GM19099 (cell line): ENCODE measurements around the gene PRPF40A.

Experiments used
- POLR2A ChIP-seq: IDR thresholded peaks from 3 replicates; pipeline ENCODE4 v1.6.1; 2011; ENCODE audit warnings: low read depth; ENCODE audit not compliant: insufficient read length; ENCODE audit errors: extremely low read depth

PRPF40A gene

DNA sequence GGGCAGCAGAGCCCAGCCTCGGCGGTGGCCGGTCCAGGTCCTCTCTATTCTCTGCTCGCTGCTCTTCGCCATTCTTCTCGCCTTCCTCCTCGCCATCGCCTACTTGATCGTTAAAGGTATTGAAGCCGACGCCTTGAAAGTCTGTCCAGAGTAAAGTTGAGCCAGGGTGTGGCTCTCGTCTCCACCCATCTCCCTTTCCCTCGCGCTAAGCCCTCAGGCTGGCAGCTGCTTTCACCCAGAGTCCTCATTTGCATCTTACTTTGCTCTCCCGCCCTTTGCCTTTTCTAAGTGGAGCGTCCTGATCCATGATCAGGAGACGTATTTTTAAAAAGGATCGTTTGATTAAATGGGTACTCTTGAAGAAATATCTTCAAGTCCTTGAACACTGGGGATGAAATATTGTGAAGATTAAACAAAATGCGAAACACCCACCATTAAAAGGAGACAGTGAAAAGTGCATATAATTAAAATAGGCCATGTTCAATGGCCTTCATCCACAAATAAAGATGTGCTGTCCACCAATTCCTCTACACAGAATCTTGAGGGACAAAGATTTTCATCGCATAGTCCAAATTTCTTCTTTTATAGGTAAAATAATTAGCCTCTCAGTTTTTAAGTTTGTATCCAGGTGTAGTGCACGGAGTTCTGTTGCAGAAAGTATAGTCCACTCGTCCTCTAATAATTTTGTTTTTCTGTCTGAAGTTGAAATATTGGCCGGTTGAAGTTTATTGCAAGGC is 1.8 kb upstream of the PRPF40A start:
- no peak for TF ChIP-seq POLR2A

DNA sequence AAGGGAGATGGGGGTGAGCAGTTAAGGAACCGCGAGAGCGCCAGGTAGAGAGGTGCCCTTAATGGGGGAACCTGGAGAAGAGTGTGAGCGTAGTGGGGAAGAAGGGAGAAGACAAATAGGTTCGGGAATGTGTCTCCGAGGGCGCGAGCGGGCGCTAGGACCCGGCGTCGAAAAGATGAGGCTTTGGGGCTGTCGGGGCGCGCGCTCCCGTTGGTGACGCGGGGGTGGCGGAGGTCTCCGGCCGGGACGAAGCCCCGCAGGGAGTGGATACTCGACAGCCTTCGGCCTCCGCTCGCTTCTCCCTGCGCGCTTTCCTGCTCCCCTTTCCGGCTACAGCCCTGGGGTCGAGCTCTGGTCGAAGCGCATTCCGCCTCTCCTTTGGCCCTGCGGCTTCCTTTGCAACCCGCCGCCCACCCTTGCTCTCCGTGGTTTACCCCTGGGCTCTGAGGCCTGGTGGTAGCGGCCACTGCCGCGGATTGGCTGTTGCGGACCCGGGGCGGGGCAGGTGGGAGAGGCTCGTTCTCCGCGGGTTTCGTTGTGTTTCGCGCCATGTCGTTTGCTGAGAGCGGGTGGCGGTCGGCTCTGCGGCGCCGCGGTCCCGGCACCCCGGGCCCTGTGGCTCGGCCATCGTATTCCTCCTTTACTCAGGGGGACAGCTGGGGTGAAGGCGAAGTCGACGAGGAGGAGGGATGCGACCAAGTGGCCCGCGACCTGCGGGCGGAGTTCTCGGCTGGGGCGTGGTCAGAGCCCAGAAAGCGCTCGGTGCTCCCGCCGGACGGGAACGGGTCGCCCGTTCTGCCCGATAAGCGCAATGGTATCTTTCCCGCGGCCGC is 1.0 kb upstream of the PRPF40A start, which contains the start of gene ARL6IP6:
Gene ARL6IP6, plus strand, starts transcription at position 545 of the 833 bp plus-strand sequence. Its CDS starts 5 bp downstream, at position 550.
- TF ChIP-seq POLR2A = peak; percentile 87

DNA sequence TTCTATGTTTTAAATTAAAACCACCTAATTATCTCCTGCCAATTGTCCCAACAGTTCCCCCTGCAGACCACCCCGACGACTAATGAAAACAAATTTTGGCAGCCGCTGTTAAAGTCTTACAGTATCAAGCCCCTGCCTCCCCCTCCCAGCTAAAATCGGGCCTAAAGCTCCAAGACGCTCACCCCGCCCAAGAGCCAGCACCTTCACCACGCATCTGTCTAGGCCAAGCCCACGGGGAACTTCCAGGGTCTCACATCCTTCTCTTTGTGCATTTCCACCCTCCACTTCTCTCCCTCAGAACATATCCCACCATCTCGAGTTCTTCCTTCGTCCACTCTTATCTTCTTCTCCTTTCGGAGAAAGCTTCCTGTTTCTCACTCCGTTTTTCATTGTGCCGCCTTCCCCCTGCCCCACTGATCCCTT is 445 bp downstream of the PRPF40A start:
- no peak for TF ChIP-seq POLR2A

DNA sequence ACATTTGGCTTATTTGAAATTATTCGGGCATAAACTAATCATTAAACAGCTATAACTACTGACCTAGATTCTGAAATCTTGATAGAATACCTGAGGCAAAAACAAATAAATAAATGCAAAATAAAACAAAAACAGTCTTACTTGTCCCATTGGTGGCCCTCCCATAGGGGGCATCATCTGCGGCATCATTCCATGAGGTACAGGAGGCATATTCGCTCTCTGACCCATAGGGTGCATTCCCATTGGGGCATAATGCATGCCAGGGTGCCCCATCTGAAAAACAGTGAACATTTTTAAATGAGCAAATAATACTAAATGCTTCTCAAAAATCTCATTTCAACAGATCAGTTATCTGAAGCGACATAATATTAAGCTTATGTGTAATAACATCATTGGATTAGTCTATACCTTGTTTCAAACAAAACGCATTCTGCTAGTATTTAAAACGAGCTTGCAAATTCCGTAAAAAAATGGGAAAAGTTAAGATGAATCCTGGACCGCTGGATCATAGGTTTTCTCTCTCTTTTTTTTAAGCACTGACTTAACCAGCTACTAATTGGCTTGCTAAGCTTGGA is 1.3 kb downstream of the PRPF40A start:
- TF ChIP-seq POLR2A = no peak

DNA sequence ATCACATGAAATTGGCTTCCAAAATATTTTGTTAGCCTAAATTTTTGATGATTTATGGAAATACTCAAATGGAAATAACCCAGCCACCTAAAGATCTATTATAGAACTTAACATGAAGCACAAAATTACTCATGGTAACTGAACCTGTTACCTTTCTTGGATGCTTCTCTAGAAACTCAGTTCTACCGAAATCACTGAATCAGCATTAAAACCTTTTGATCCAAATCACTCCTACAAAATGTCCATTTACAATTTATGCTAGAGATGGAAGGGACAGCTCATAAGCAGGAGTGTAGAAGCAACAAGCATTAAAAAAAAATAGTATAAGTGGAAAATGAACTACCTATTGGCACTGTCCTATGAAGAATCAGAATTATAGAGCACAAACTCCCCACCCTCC is 2.1 kb downstream of the PRPF40A start:
- no peak for TF ChIP-seq POLR2A

DNA sequence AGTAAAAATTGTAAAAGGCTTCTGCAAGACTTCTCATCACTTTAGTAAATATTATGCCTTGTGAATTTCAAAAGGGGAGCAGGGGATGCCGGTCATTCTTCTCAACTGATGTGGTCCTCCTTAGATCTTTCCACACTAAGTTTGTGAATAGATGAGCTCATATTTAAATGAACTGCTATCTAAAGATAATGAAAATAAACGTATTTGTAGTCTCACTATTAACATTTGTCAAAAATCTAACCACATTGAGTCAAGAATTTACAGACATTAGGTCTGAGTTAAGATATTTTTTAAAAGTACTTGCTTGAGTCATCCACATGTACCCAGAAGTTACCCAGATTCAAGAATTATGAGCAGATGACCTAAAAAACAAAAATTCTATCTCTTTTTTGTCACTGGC is 6.5 kb downstream of the PRPF40A start:
- TF ChIP-seq POLR2A = no peak

DNA sequence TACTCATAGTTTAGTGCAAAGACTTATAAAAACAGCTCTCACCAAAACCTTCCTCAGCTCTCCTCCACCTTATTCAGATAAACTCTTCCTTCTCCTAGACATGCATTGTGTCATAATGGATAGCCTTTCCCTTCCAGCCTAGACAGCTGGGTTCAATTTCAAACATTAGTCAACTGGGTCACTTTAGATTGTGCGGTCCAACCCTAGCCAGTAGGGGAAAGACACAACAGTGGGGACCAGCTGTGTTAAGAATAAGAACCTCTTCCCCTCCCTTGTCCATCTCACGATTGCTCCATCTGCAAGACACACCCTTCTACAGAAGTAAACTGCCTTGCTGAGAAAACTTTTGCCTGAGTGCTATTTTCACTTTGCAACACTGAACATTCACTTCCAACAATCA is 8.5 kb downstream of the PRPF40A start:
- TF ChIP-seq POLR2A = no peak

DNA sequence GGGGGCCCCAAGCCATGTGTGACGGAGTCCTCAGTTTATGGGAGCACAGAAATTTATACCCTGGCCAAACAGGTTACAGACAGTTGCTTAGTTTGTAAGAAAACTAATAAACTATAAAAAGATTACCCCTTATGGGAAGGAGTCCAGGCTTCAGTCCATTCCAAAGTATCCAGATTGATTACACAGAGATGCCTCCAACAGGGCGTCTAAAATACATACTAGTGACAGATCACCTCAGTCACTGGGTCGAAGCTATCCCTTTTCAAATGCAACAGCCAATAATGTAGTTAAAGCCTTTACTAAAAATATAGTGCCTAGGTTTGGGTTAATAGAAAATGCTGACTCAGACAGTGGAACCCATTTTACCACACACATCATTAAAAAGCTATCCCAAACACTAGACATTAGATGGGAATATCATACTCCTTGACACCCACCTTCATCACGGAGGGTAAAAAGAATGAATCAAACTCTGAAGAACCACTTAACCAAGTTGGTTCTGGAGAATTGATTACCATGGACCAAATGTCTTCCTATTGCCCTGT is 10.7 kb downstream of the PRPF40A start:
- no peak for TF ChIP-seq POLR2A

DNA sequence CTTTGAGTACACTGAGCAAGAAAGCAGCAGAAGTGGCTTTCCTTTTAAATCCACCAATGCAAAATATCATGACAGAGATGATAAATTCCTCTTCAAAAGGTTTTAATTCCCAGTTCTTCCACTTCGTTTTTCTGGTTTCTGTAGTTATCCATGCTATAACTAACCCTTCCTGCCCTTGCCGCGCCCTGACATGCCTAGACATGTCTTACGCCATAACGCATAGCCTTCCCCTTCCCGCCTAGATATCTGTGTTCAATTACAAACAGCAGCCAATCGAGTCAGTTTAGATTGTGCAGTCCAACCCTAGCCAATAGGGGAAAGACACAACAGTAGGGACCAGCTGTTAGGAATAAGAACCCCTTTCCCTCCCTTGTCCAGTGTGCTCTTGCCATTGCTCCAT is 16.1 kb downstream of the PRPF40A start:
- TF ChIP-seq POLR2A = no peak

DNA sequence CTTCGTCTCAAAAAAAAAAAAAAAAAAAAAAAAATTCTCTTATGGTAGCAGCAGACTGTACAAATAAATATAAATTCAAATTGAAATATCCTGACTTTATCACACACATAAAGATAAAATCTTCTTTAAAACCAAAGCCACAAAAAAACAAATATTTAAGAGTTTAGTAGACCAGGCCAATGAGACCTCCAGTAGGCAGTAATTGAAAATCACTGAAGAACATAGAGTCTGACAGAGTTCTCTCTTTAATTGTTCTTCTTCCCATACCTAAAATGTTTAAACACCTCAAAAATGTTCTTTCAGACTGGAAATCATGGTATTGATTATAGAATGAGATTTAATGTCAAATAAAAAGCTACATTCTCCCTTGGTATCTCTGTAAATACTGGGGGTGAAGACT is 20.8 kb downstream of the PRPF40A start:
- no peak for TF ChIP-seq POLR2A

DNA sequence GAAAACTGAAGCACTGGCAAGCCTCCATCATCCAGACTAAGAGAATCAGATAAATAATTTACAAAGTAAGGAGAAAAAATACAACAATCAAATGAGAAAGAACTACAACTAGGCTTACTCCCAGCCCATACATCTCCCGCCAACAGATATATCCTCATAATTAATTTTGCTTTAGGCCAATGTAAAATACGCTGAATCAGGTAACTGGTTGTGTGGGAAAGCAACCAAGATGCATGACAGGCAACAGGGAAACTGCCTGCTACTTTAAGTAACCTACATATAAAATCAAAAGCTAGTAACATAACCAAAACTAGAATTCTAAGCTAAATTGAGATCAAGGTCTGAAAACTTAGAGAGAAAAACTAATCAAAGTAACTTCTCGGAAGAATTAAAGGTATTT is 21.5 kb downstream of the PRPF40A start:
- no peak for TF ChIP-seq POLR2A

DNA sequence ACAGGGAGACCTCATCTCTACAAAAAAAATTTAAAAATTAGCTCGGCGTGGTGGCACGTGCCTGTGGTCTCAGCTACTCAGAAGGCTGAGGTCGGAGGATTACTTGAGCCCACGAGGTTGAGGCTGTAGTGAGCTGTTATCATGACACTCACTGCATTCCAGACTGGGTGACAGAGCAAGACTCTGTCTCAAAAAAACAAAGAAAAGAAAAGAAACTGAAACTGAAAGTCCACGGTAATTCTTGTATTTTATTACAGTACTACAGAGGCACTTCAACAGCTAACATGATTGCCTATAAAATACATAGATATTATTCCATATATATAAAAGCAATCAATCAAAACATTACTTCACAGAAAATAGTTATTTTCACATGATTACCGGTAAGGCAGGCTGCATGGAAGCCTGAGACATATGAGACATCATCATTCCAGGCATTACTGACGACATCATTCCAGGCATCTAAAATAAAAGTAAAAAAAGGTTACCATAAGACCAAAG is 23.1 kb downstream of the PRPF40A start:
- no peak for TF ChIP-seq POLR2A

DNA sequence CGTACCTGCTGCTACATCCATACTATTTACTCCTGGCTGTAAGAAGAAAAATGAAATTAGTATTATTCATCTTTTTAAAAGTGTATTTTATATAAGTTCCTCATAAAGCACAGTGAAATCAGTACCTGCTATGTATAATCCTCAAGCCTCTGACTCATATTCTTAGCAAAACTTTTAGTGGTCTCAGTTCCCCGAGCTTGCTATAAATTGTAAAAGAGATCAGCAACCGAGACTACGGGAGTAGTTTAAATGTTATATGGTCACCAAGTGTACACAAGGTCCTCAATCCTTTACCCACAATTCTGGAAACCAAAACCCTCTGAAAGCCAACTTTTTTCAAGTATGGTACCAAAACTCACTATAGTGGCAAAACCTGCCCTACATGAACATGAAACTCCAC is 24.2 kb downstream of the PRPF40A start:
- TF ChIP-seq POLR2A = no peak

DNA sequence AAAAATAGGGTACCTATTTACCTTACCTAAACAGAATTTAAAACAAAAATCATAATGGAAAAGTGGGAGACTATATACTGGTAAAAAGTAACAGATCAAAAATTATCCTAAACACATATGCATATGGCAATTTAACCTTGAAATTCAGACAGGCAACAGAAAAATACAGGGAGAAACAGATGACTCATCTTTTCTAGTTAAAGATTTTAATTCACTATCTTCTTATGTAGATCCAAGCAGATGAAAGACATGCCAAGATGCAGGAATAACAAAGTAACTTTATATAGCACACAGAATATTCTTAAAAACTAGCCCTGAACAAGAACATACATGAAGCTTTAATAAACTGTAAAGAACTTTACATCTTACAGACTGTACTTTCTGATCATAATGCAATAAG is 30.9 kb downstream of the PRPF40A start:
- TF ChIP-seq POLR2A = no peak

DNA sequence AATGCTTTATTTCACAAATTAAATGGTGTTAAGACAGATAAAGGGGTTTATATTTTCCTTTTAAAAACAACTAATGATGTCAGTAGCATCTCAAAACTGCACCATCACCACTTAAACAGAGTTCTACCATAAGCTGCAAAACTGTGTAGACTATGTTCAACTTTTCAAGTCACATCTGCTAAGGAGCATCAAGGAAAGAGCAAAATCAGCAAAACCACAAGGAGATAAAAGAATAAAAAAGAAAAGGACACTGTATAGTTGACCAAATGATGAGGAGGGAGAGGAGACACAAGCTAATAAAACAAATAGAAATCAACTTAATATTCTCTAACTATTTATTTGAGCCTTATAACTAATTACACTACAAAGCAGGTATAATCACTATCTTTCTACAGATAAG is 33.9 kb downstream of the PRPF40A start:
- TF ChIP-seq POLR2A = no peak
